HepG2 (cell line): ENCODE results near the gene URAD. TPM values are rescaled to one million over a fixed set of nuclear protein-coding genes. Genes with fewer than 3 reads are reported as not detected.

Experiments
- ATRX ChIP-seq: sonication (generic); formaldehyde crosslinking; IDR thresholded peaks from 2 replicates; pipeline ENCODE4 v1.4.0; 2020; ENCODE audit warnings: missing genetic modification reagents, borderline replicate concordance
- BCL6 ChIP-seq: IDR thresholded peaks from 2 replicates; pipeline ENCODE4 v1.6.1; 2016; ENCODE audit warnings: missing genetic modification reagents, missing compliant biosample characterization
- HDAC1 ChIP-seq: sonication (generic); formaldehyde crosslinking; IDR thresholded peaks from 2 replicates; pipeline ENCODE4 v1.5.1; 2020; ENCODE audit warnings: mild to moderate bottlenecking, missing genetic modification reagents
- PHF8 ChIP-seq: sonication (generic); formaldehyde crosslinking; IDR thresholded peaks from 2 replicates; pipeline ENCODE4 v1.5.0; 2020; ENCODE audit warnings: missing genetic modification reagents
- POLR2A ChIP-seq, 2 experiments: IDR thresholded peaks; 2 replicates each; pipeline ENCODE4 v1.6.1; 2011; ENCODE audit warnings: low read depth in 2 of 2, low read length in 2 of 2, mild to moderate bottlenecking in 1 of 2, moderate library complexity in 1 of 2; ENCODE audit not compliant: insufficient read depth in 1 of 2
- SOX6 ChIP-seq, 2 experiments: fragments of 450-650 bp in 1 of 2; sonication (generic) in 1 of 2; formaldehyde crosslinking in 1 of 2; IDR thresholded peaks; 2 replicates each; pipeline versions ENCODE4 v1.4.0 to v1.6.1; 2017 to 2020; ENCODE audit warnings: antibody characterized with exemption in 1 of 2, mild to moderate bottlenecking in 1 of 2, missing genetic modification reagents in 1 of 2
- ZBTB21 ChIP-seq: sonication (generic); formaldehyde crosslinking; IDR thresholded peaks from 2 replicates; pipeline ENCODE4 v1.4.0; 2020; ENCODE audit warnings: missing genetic modification reagents
- ZFP62 ChIP-seq: sonication (generic); formaldehyde crosslinking; IDR thresholded peaks from 2 replicates; pipeline ENCODE4 v1.4.0; 2020; ENCODE audit warnings: missing genetic modification reagents
- ZMYM3 ChIP-seq: sonication (generic); formaldehyde crosslinking; IDR thresholded peaks from 2 replicates; pipeline ENCODE4 v1.5.1; 2020; ENCODE audit warnings: mild to moderate bottlenecking, missing genetic modification reagents
- ZNF136 ChIP-seq: sonication (generic); formaldehyde crosslinking; IDR thresholded peaks from 2 replicates; pipeline ENCODE4 v1.8.1; 2022; ENCODE audit warnings: low read depth, mild to moderate bottlenecking, moderate library complexity, missing genetic modification reagents
- ZNF788 ChIP-seq: sonication (generic); formaldehyde crosslinking; IDR thresholded peaks from 2 replicates; pipeline ENCODE4 v1.5.0; 2020; ENCODE audit warnings: mild to moderate bottlenecking, missing genetic modification reagents, borderline replicate concordance
- polyA plus RNA-seq, 8 experiments: library from polyadenylated mRNA; depleted of rRNA in 3 of 8; stranded (reverse) in 7 of 8; unstranded in 1 of 8; fragments of >200 nt; fragmentation: Illumina TruSeq in 4 of 8; extraction: Trizol in 4 of 8; gene quantifications; 2 replicates each; pipeline versions ENCODE4 v1.2.1 to v1.2.3, GENCODE V29; 2011 to 2016; ENCODE audit warnings: low read depth in 4 of 8, missing spikeins in 1 of 8, mixed read lengths in 1 of 8; ENCODE audit not compliant: insufficient read depth in 1 of 8
- total RNA-seq, 5 experiments: library from RNA; depleted of rRNA; stranded (reverse); fragments of >200 nt; fragmentation: Illumina TruSeq; extraction: Trizol; gene quantifications; 2 replicates each; pipeline ENCODE4 v1.2.3, GENCODE V29; 2016; ENCODE audit warnings: low read depth in 1 of 5
- TF ChIP-seq, protein P1 (sequence below): sonication (generic); formaldehyde crosslinking; IDR thresholded peaks from 2 replicates; pipeline ENCODE4 v1.5.1; 2020; ENCODE audit warnings: mild to moderate bottlenecking, missing genetic modification reagents, moderate library complexity
- TF ChIP-seq, protein P2 (sequence below): IDR thresholded peaks from 2 replicates; pipeline ENCODE4 v1.4.0; 2020; ENCODE audit warnings: mild to moderate bottlenecking, missing genetic modification reagents
- TF ChIP-seq, protein P3 (sequence below): sonication (generic); formaldehyde crosslinking; IDR thresholded peaks from 2 replicates; pipeline ENCODE4 v1.4.0; 2020; ENCODE audit warnings: missing genetic modification reagents, borderline replicate concordance
- TF ChIP-seq, protein P4 (sequence below): sonication (generic); formaldehyde crosslinking; IDR thresholded peaks from 2 replicates; pipeline ENCODE4 v1.8.0; 2022; ENCODE audit warnings: missing genetic modification reagents, mild to moderate bottlenecking, borderline replicate concordance

The URAD gene
- total and polyA plus RNA-seq, 2 of the 13 experiments (the other 11 are each of a cell fraction or from before 2014, with no cell fraction given), result not detected

DNA sequence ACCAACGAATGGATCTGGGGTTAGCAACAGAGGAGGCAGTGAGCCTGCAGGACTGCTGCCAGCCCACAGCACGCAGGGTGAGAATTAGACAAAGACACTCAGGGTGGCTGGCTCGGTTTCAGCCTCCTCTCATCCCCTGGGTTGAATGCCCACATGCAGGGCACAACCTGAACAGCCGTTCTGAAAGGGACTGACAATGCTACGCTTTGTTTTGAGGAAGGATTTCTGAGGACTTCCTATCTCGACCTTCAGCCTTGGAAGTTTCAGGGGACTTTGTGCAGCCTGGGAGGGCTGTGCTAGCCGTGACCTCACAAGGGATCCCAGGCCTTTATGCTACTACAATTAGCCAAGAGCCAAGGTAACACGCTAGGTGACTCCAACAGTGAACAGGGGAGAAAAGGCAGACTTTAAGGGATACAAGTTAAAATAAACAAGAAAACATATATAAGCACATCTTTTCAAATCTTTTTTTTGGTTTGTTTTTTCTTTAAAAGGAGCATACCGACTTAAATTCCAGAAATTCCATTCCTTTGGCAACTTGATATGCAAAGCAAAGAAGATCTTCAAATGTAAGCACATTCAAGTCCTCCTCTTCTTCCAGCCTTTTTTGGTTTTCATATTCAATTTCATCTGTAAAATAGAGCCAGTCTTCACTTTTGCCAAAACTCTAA lies 34.5 kb upstream of the URAD start (continued):
- TF ChIP-seq, protein P1, sequence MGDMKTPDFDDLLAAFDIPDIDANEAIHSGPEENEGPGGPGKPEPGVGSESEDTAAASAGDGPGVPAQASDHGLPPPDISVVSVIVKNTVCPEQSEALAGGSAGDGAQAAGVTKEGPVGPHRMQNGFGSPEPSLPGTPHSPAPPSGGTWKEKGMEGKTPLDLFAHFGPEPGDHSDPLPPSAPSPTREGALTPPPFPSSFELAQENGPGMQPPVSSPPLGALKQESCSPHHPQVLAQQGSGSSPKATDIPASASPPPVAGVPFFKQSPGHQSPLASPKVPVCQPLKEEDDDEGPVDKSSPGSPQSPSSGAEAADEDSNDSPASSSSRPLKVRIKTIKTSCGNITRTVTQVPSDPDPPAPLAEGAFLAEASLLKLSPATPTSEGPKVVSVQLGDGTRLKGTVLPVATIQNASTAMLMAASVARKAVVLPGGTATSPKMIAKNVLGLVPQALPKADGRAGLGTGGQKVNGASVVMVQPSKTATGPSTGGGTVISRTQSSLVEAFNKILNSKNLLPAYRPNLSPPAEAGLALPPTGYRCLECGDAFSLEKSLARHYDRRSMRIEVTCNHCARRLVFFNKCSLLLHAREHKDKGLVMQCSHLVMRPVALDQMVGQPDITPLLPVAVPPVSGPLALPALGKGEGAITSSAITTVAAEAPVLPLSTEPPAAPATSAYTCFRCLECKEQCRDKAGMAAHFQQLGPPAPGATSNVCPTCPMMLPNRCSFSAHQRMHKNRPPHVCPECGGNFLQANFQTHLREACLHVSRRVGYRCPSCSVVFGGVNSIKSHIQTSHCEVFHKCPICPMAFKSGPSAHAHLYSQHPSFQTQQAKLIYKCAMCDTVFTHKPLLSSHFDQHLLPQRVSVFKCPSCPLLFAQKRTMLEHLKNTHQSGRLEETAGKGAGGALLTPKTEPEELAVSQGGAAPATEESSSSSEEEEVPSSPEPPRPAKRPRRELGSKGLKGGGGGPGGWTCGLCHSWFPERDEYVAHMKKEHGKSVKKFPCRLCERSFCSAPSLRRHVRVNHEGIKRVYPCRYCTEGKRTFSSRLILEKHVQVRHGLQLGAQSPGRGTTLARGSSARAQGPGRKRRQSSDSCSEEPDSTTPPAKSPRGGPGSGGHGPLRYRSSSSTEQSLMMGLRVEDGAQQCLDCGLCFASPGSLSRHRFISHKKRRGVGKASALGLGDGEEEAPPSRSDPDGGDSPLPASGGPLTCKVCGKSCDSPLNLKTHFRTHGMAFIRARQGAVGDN (CRISPR knock-in tag), result peak; percentile 29; the same call in 1 of the 2 replicates
- TF ChIP-seq, protein P2, sequence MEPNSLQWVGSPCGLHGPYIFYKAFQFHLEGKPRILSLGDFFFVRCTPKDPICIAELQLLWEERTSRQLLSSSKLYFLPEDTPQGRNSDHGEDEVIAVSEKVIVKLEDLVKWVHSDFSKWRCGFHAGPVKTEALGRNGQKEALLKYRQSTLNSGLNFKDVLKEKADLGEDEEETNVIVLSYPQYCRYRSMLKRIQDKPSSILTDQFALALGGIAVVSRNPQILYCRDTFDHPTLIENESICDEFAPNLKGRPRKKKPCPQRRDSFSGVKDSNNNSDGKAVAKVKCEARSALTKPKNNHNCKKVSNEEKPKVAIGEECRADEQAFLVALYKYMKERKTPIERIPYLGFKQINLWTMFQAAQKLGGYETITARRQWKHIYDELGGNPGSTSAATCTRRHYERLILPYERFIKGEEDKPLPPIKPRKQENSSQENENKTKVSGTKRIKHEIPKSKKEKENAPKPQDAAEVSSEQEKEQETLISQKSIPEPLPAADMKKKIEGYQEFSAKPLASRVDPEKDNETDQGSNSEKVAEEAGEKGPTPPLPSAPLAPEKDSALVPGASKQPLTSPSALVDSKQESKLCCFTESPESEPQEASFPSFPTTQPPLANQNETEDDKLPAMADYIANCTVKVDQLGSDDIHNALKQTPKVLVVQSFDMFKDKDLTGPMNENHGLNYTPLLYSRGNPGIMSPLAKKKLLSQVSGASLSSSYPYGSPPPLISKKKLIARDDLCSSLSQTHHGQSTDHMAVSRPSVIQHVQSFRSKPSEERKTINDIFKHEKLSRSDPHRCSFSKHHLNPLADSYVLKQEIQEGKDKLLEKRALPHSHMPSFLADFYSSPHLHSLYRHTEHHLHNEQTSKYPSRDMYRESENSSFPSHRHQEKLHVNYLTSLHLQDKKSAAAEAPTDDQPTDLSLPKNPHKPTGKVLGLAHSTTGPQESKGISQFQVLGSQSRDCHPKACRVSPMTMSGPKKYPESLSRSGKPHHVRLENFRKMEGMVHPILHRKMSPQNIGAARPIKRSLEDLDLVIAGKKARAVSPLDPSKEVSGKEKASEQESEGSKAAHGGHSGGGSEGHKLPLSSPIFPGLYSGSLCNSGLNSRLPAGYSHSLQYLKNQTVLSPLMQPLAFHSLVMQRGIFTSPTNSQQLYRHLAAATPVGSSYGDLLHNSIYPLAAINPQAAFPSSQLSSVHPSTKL (CRISPR knock-in tag), result peak; percentile 40; the same call in 1 of the 2 replicates
- no peak for TF ChIP-seq SOX6 (IDR thresholded peaks at IDR 0.05)
- 0 out of 2 replicates have a peak, but pooled peaks have one; percentile 22 for TF ChIP-seq SOX6 (CRISPR knock-in tag; IDR thresholded peaks at IDR 0.05)
- TF ChIP-seq HDAC1 (CRISPR knock-in tag), result peak; percentile 49
- no peak for TF ChIP-seq ATRX
- TF ChIP-seq ZFP62 (CRISPR knock-in tag), result no peak
- TF ChIP-seq ZMYM3 (CRISPR knock-in tag), result 0 out of 2 replicates have a peak, but pooled peaks have one; percentile 17
- TF ChIP-seq BCL6 (CRISPR knock-in tag), result 0 out of 2 replicates have a peak, but pooled peaks have one; percentile 31
- TF ChIP-seq ZNF136 (CRISPR knock-in tag), result no peak
- TF ChIP-seq PHF8 (CRISPR knock-in tag), result 0 out of 2 replicates have a peak, but pooled peaks have one; percentile 19
- TF ChIP-seq, protein P3, sequence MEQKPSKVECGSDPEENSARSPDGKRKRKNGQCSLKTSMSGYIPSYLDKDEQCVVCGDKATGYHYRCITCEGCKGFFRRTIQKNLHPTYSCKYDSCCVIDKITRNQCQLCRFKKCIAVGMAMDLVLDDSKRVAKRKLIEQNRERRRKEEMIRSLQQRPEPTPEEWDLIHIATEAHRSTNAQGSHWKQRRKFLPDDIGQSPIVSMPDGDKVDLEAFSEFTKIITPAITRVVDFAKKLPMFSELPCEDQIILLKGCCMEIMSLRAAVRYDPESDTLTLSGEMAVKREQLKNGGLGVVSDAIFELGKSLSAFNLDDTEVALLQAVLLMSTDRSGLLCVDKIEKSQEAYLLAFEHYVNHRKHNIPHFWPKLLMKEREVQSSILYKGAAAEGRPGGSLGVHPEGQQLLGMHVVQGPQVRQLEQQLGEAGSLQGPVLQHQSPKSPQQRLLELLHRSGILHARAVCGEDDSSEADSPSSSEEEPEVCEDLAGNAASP (CRISPR knock-in tag), result peak; percentile 62; the same call in 1 of the 2 replicates
- no peak for TF ChIP-seq ZNF788 (CRISPR knock-in tag)
- TF ChIP-seq POLR2A (IDR thresholded peaks at IDR 0.05; ENCODE audit: insufficient read depth in 1 of 2, low read depth in 2 of 2, low read length in 2 of 2), result 0 out of 4 replicates have a peak, but pooled peaks of 1 of the 2 experiments have one; percentile 35
- peak; percentile 52; the same call in 1 of the 2 replicates for TF ChIP-seq ZBTB21 (CRISPR knock-in tag)
- TF ChIP-seq, protein P4, sequence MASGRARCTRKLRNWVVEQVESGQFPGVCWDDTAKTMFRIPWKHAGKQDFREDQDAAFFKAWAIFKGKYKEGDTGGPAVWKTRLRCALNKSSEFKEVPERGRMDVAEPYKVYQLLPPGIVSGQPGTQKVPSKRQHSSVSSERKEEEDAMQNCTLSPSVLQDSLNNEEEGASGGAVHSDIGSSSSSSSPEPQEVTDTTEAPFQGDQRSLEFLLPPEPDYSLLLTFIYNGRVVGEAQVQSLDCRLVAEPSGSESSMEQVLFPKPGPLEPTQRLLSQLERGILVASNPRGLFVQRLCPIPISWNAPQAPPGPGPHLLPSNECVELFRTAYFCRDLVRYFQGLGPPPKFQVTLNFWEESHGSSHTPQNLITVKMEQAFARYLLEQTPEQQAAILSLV (CRISPR knock-in tag), result no peak
